WI38 (cell line): ENCODE data around the gene NKD1.

ENCODE experiments used
- H3K4me3 ChIP-seq: 2 replicates; pipeline ENCODE4 v1.5.1; 2011; ENCODE audit warnings: low read depth, mild to moderate bottlenecking, control low read depth, low read length
- TF ChIP-seq, protein P1 (sequence below): IDR thresholded peaks from 2 replicates; pipeline ENCODE4 v1.5.1; 2012; ENCODE audit warnings: low read depth, mild to moderate bottlenecking, control low read depth, low read length

The NKD1 gene

GRCh38 chr16:50597563-50598255 is 49.5 kb downstream of the NKD1 start:
- H3K4me3 ChIP-seq: no peak overlapping the region
- TF ChIP-seq, protein P1, sequence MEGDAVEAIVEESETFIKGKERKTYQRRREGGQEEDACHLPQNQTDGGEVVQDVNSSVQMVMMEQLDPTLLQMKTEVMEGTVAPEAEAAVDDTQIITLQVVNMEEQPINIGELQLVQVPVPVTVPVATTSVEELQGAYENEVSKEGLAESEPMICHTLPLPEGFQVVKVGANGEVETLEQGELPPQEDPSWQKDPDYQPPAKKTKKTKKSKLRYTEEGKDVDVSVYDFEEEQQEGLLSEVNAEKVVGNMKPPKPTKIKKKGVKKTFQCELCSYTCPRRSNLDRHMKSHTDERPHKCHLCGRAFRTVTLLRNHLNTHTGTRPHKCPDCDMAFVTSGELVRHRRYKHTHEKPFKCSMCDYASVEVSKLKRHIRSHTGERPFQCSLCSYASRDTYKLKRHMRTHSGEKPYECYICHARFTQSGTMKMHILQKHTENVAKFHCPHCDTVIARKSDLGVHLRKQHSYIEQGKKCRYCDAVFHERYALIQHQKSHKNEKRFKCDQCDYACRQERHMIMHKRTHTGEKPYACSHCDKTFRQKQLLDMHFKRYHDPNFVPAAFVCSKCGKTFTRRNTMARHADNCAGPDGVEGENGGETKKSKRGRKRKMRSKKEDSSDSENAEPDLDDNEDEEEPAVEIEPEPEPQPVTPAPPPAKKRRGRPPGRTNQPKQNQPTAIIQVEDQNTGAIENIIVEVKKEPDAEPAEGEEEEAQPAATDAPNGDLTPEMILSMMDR: no peak

- H3K4me3 ChIP-seq: no peak overlapping the region
- TF ChIP-seq, protein P1: no peak
Measured at GRCh38 chr16:50598256-50598894, 50.2 kb downstream of the NKD1 start.

DNA sequence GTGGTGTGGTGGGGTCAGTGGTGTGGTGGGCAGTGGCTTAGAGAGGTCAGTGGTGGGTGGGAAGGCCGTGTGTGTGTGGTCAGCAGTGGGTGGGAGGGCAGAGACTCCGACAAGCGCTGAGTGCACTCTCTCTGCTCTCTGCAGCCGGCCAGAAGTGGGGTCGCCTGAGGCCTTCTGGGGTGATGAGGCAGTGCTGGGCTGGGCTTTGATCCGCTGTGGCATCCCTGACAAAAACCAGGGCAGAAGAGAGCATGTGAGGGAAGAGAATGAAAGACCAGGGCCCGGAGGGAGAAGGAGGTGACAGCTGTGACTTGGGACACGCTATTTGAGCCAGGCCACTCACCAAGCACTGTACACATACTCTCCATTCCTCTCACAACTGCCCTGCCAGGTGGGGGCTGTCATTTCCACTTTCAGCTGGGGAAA is 50.8 kb downstream of the NKD1 start:
- H3K4me3 ChIP-seq: no peak overlapping the region
- TF ChIP-seq, protein P1: no peak

DNA sequence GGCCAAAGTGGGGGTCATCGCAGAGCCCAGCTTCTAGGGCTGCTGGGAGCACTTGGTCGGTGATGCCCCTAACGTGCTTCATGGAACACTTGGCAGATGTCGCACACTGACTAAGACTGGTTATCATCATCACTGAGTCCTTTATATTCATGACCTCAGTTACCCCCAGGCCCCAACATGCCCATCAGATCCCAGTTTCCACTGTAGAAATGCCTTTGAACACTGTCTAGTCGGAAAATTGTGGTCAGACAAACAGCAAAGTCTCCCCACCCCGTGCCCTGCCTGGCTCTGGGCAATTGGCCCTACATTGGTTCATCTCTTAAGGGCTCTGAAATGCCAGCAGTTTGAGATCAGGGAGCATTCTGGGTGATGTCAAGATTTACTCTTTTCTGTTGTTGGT is 51.3 kb downstream of the NKD1 start:
- TF ChIP-seq, protein P1: no peak
- H3K4me3 ChIP-seq: no peak overlapping the region

DNA sequence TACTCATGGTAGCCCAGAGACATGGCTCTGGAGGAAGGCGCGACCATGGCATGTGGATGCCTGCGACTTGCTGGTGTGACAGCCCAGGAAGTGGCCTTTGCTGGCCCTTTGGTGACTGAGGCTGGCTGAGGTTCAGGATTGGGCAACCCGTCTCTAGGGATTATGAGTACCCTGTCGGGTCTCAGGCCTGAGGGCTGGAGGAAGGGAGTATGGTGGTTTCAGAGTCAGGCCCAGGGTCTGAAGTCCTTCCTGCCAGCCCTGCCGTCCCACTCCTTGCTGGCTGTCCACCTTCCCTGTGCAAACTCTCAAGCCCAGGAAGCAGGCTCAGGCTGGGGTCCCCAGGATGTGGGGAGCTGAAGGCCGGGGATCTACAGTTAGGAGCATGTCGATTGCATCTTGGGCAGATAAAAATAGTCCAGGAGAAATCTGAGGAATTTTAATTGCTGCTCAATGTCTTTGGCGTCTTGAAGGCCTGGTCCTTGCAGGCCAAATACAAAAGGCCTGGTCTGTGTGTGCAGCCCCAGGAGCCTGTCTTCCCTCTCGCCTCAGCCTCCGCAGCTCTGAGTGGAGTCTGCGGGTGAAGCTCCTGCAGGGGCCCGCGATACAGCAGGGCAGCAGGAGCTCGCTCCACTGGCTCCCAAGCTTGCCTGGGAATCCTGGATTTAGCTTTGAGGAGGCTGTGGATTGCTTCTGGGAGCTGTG is 52.5 kb downstream of the NKD1 start:
- TF ChIP-seq, protein P1: no peak
- no peak overlapping the region for H3K4me3 ChIP-seq

- TF ChIP-seq, protein P1: no peak
- no peak overlapping the region for H3K4me3 ChIP-seq
Measured at GRCh38 chr16:50601341-50601740, 53.1 kb downstream of the NKD1 start.

DNA sequence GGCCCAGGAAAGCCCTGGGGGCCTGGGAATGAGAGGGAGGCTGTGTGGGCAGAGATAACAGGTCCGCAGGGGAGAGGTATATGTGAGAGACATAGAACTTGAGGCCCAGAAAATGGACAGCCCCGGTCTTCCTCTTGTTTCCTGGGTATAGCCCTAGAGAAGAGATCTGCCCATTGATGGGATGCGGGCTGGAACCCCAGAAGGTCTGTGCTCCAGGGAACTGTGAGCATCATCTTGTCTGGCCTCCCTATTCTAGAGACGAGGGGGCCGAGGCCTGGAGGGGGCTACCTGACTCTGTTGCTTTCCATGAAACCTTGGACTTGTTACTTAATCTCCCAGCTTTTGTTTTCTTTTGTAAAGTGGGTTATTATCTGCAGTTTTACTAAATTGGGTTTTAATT is 53.9 kb downstream of the NKD1 start:
- TF ChIP-seq, protein P1: no peak
- no peak overlapping the region for H3K4me3 ChIP-seq
